Heart left ventricle (tissue), 13 donors: ENCODE results near the gene FNBP1.

Experiments
- CTCF ChIP-seq, 12 donors: fragments of 200-600 bp; sonication (generic) in 4 of 12; IDR thresholded peaks; one replicate each; pipeline versions ENCODE4 v1.5.0 to v1.8.0; 2018 to 2022; ENCODE audit warnings: antibody characterized with exemption in 12 of 12, mild to moderate bottlenecking in 5 of 12
- POLR2A ChIP-seq, 2 donors: fragments of 450-650 bp; IDR thresholded peaks; one replicate each; pipeline ENCODE4 v1.6.1; 2017; ENCODE audit warnings: antibody characterized with exemption in 2 of 2, mild to moderate bottlenecking in 2 of 2, moderate library complexity in 2 of 2
- donor health status: ischemic (EF 13 %, LVEDD 7.1; RV severe dilation, severe dysfunction).
- donor health status: DM: no; HTN: yes; CAD: no.
- donor health status: DM: no; HTN: no; CAD: no.
- donor health status: ischemic (EF 25% LVEDD 6.9; RV normal size, moderate dysfunction).
- donor health status: ischemic (EF 25% LVEDD 5.7; RV mildly dilated, moderate dysfunction).
- donor health status: ischemic (EF 35%, LVEDD 5.7; RV mildly dilated, moderate dysfunction).
- donor health status: nonischemic (EF 11% LVEDD 7.7; RV severe dilation, severe dysfunction).
- donor health status: DM: yes; HTN: yes; CAD: no.
- donor health status: PGD.
- donor health status: ischemic (EF 29% LVEDD 5.4; RV normal size, mild dysfunction).
- donor health status: nonischemic (EF 23%, LVEDD 6.1; RV moderate dilation, normal function).

GRCh38 chr9:129979071-129979745 lies 63.8 kb downstream of the FNBP1 start:
- TF ChIP-seq POLR2A (IDR thresholded peaks at IDR 0.05) = no peak
- no peak for TF ChIP-seq CTCF (IDR thresholded peaks at IDR 0.05)
